Measurements from ENCODE around the gene IGFL2. TPM values are rescaled to one million over a fixed set of nuclear protein-coding genes. Genes with fewer than 3 reads are reported as not detected.
"Not testable (repeated sequence)": the region's sequence is repeated elsewhere in the genome, so short reads cannot be mapped to it uniquely, and the experiment has no call there.

The IGFL2 gene
- total and polyA plus RNA-seq, 9 of the 15 experiments (the other 6 are each of a cell fraction or from before 2014, with no cell fraction given): 0.42 to 1.7 (median 0.75) TPM; not detected in 2

- Histone ChIP-seq H3K9me3 (replicated peaks; ENCODE audit: control insufficient read depth, insufficient read depth, low read depth, low read length) (no peaks in the 10 kb centered on the region; the same call in 1 of the 2 replicates), H3K79me2 (ENCODE audit: control insufficient read depth, insufficient read depth, low read length) (no peaks in the 10 kb centered on the region; the same call in 2 of the 3 replicates), H4K20me1 (replicated peaks; ENCODE audit: control insufficient read depth, insufficient read depth, low read length) (no peaks in the 10 kb centered on the region), H3K4me1 (replicated peaks in 1 of 2; ENCODE audit: control insufficient read depth in 2 of 2, insufficient read depth in 2 of 2, low read length in 2 of 2) (peaks cover 5 to 12% of the 10 kb centered on the region in 2 experiments), H3K4me3 (no peak overlapping the region), H2AFZ (ENCODE audit: low read depth, low read length) (no peak overlapping the region), H3K4me2 (ENCODE audit: insufficient read depth, low read length) (no peak overlapping the region), H3K27ac (ENCODE audit: extremely low read depth, low read depth, low read length) (no peak overlapping the region), H3K36me3 (ENCODE audit: control insufficient read depth, insufficient read depth, low read length) (no peaks in the 10 kb centered on the region), H3K27me3 (ENCODE audit: control insufficient read depth in 2 of 2, insufficient read depth in 2 of 2, low read length in 2 of 2) (peaks cover 0 to 5% of the 10 kb centered on the region in 2 experiments; a peak in 1 of 5 replicates), H3K9me1 (ENCODE audit: control insufficient read depth, insufficient read depth, low read length) (no peaks in the 10 kb centered on the region), H3K9ac (ENCODE audit: insufficient read depth in 1 of 2, low read depth in 2 of 2, low read length in 2 of 2) (no peak overlapping the region)
- TF ChIP-seq ID3 (CRISPR knock-in tag; IDR thresholded peaks at IDR 0.05) (no peak), ID3 (tag; IDR thresholded peaks at IDR 0.05) (no peak), ZFPM2 (CRISPR knock-in tag; IDR thresholded peaks at IDR 0.05) (no peak), HEY1 (CRISPR knock-in tag; IDR thresholded peaks at IDR 0.05; ENCODE audit: borderline replicate concordance) (no peak), BCLAF1 (IDR thresholded peaks at IDR 0.05; ENCODE audit: borderline replicate concordance in 1 of 2, control insufficient read depth in 1 of 2, low read depth in 2 of 2, low read length in 1 of 2) (no peak)
- POLR2A ChIA-PET: no interaction called here
- intact Hi-C loops (cut with micrococcal nuclease): no loop called here
- CTCF ChIA-PET (ENCODE audit: low intra/inter-chr PET ratio): no interaction called here
- BruUV-seq (replicated peaks): no TSS peak
- no peak for FAIRE-seq
- ATAC-seq: no peak
- 4% methylated on average over 3 of the region's 3 CpGs for WGBS (ENCODE audit: insufficient coverage, low coverage, missing lambda C conversion rate)
- DNase-seq (ENCODE audit: extremely low read depth in 1 of 4, low spot score in 3 of 4): no peak
- in situ Hi-C loops (cut with MboI): no loop called here
Observed at GRCh38 chr19:46206682-46207081, 58.6 kb downstream of the IGFL2 start.

- H3K36me3 ChIP-seq (ENCODE audit: control insufficient read depth, insufficient read depth, low read length); H3K9ac ChIP-seq (ENCODE audit: insufficient read depth in 1 of 2, low read depth in 2 of 2, low read length in 2 of 2); DNase-seq (ENCODE audit: extremely low read depth in 1 of 4, low spot score in 3 of 4); BruUV-seq (replicated peaks); H3K4me2 ChIP-seq (ENCODE audit: insufficient read depth, low read length); intact Hi-C loops (cut with micrococcal nuclease); H3K9me3 ChIP-seq (replicated peaks; ENCODE audit: control insufficient read depth, insufficient read depth, low read depth, low read length); ATAC-seq; H3K27me3 ChIP-seq (ENCODE audit: control insufficient read depth in 2 of 2, insufficient read depth in 2 of 2, low read length in 2 of 2); H4K20me1 ChIP-seq (replicated peaks; ENCODE audit: control insufficient read depth, insufficient read depth, low read length); H3K9me1 ChIP-seq (ENCODE audit: control insufficient read depth, insufficient read depth, low read length); H2AFZ ChIP-seq (ENCODE audit: low read depth, low read length); H3K27ac ChIP-seq (ENCODE audit: extremely low read depth, low read depth, low read length); in situ Hi-C loops (cut with MboI); H3K4me3 ChIP-seq; H3K79me2 ChIP-seq (ENCODE audit: control insufficient read depth, insufficient read depth, low read length): not testable (repeated sequence)
- peak; percentile 54 for FAIRE-seq
- WGBS (ENCODE audit: insufficient coverage, low coverage, missing lambda C conversion rate): 16% methylated on average over 4 of the region's 8 CpGs
- H3K4me1 ChIP-seq (replicated peaks in 1 of 2; ENCODE audit: control insufficient read depth in 2 of 2, insufficient read depth in 2 of 2, low read length in 2 of 2): peaks cover 5 to 10% of the 10 kb centered on the region in 2 experiments
- ChIA-PET CTCF (ENCODE audit: low intra/inter-chr PET ratio) (interaction anchor here (0.6 kb wide), 1 partner anchor 1338 kb away, joined by 6 read pairs; no protein-coding TSS in a partner anchor), POLR2A (interaction anchor here (0.7 kb wide), 2 partner anchors 126 to 1410 kb away, joined by 3 read pairs; no protein-coding TSS in a partner anchor)
Observed at GRCh38 chr19:46207858-46208257, 59.8 kb downstream of the IGFL2 start.

Data from K562 (cell line).